Esophagus muscularis mucosa (tissue), 4 donors: ENCODE data around the gene ARID5B. TPM values are rescaled to one million over a fixed set of nuclear protein-coding genes. Genes with fewer than 3 reads are reported as not detected.

Experiments
- DNase-seq: peaks from one replicate; pipeline ENCODE4 v3.0.0-alpha.2; 2017; ENCODE audit errors: extremely low spot score
- H3K27ac ChIP-seq, 4 donors: fragments of 200-600 bp; sonication (generic); replicated peaks in 1 of 4; 1 replicate in 3 of 4; 2 replicates in 1 of 4; pipeline ENCODE4 v1.5.1; 2016 to 2019; ENCODE audit warnings: mild to moderate bottlenecking in 1 of 4
- H3K27me3 ChIP-seq, 4 donors: fragments of 200-600 bp; sonication (generic); one replicate each; pipeline versions ENCODE4 v1.5.1 to v1.6.0; 2016 to 2019
- H3K36me3 ChIP-seq, 4 donors: fragments of 200-600 bp; sonication (generic); one replicate each; pipeline ENCODE4 v1.5.1; 2016 to 2019
- H3K4me1 ChIP-seq, 4 donors: fragments of 200-600 bp; sonication (generic); one replicate each; pipeline ENCODE4 v1.5.1; 2016 to 2019
- H3K4me3 ChIP-seq, 4 donors: fragments of 200-600 bp; sonication (generic); 1 replicate in 2 of 4; 2 replicates in 2 of 4; pipeline ENCODE4 v1.5.1; 2016 to 2019; ENCODE audit warnings: mild to moderate bottlenecking in 4 of 4, moderate library complexity in 1 of 4
- H3K9me3 ChIP-seq, 4 donors: fragments of 200-600 bp; sonication (generic); 1 replicate in 3 of 4; 2 replicates in 1 of 4; pipeline ENCODE4 v1.5.1; 2016 to 2019
- EP300 ChIP-seq: sonication (generic); formaldehyde crosslinking; IDR thresholded peaks from one replicate; pipeline ENCODE4 v1.6.1; 2017; ENCODE audit warnings: antibody characterized with exemption
- POLR2A ChIP-seq: fragments of 450-650 bp; IDR thresholded peaks from one replicate; pipeline ENCODE4 v1.6.1; 2017; ENCODE audit warnings: antibody characterized with exemption, moderate library complexity, mild to moderate bottlenecking, low read depth
- POLR2AphosphoS5 ChIP-seq, 2 donors: sonication (generic); formaldehyde crosslinking; IDR thresholded peaks; one replicate each; pipeline ENCODE4 v1.6.1; 2017; ENCODE audit warnings: antibody characterized with exemption in 2 of 2
- WGBS: methylation state at CpG from one replicate; pipeline ENCODE4 v1.1.5; 2018; 5-methylcytosine and 5-hydroxymethylcytosine counted together
- intact Hi-C: fragments of 100-400 bp; cut with DNase I; formaldehyde crosslinking; loops from one replicate; pipeline ENCODE4 v1.15.1; 2023
- total RNA-seq, 4 donors: library from RNA; depleted of rRNA; stranded (reverse); fragments of >200 nt; gene quantifications; one replicate each; pipeline versions ENCODE4 v1.1.0 to v1.2.1, GENCODE V29; 2016
- TF ChIP-seq, protein P1 (sequence below), 3 experiments: fragments of 200-600 bp in 2 of 3; fragments of 450-650 bp in 1 of 3; sonication (generic) in 2 of 3; IDR thresholded peaks; one replicate each; pipeline ENCODE4 v1.5.1; 2017 to 2019; ENCODE audit warnings: antibody characterized with exemption in 3 of 3, mild to moderate bottlenecking in 2 of 3, moderate library complexity in 1 of 3

ARID5B gene
- total RNA-seq, 4 donors from 2014 or later = 33.6 to 150 (median 64.9) TPM

DNA sequence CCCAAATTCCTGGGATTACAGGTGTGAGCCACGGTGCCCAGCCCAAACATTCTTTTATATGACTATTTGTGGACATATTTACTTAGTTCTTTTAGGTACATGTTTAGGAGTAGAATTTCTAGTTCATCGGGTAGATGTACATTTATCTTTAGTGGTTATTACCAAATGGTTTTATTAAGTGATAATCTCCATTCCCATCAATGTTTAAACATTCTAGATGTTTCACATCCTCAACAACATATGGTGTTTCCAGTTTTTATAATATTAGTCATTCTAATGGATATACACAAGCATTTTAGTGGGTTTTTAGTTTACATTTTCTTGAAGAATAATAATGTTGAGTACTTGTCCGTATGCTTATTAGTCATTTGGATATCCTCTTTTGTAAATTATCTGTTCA is 235.4 kb downstream of the ARID5B start:
- DNase-seq = no peak
- intact Hi-C loops = no loop called here
- H3K36me3 ChIP-seq = no peaks in the 10 kb centered on the region
- H3K27me3 ChIP-seq = no peaks in the 10 kb centered on the region
- H3K4me3 ChIP-seq = no peak overlapping the region
- H3K9me3 ChIP-seq = no peaks in the 10 kb centered on the region
- TF ChIP-seq, protein P1, sequence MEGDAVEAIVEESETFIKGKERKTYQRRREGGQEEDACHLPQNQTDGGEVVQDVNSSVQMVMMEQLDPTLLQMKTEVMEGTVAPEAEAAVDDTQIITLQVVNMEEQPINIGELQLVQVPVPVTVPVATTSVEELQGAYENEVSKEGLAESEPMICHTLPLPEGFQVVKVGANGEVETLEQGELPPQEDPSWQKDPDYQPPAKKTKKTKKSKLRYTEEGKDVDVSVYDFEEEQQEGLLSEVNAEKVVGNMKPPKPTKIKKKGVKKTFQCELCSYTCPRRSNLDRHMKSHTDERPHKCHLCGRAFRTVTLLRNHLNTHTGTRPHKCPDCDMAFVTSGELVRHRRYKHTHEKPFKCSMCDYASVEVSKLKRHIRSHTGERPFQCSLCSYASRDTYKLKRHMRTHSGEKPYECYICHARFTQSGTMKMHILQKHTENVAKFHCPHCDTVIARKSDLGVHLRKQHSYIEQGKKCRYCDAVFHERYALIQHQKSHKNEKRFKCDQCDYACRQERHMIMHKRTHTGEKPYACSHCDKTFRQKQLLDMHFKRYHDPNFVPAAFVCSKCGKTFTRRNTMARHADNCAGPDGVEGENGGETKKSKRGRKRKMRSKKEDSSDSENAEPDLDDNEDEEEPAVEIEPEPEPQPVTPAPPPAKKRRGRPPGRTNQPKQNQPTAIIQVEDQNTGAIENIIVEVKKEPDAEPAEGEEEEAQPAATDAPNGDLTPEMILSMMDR (IDR thresholded peaks at IDR 0.05) = no peak
- TF ChIP-seq EP300 (no peak), POLR2A (no peak), POLR2AphosphoS5 (IDR thresholded peaks at IDR 0.05) (no peak)
- 73% methylated on average over 3 of the region's 3 CpGs for WGBS
- no peaks in the 10 kb centered on the region for H3K4me1 ChIP-seq
- no peak overlapping the region for H3K27ac ChIP-seq

Other genes starting within 250 kb of the ARID5B start
- gene CABCOCO1, start 238.8 kb upstream of the ARID5B start, total RNA-seq = 1 to 10 TPM in 3 of 4 donors, under 1 TPM in 1; 0.83 to 2.7 (median 1.8) TPM